ENCODE data around the gene TPP2.

GRCh38 chr13:102707467-102707866, 110.7 kb downstream of the TPP2 start:
- TF ChIP-seq, protein P1, sequence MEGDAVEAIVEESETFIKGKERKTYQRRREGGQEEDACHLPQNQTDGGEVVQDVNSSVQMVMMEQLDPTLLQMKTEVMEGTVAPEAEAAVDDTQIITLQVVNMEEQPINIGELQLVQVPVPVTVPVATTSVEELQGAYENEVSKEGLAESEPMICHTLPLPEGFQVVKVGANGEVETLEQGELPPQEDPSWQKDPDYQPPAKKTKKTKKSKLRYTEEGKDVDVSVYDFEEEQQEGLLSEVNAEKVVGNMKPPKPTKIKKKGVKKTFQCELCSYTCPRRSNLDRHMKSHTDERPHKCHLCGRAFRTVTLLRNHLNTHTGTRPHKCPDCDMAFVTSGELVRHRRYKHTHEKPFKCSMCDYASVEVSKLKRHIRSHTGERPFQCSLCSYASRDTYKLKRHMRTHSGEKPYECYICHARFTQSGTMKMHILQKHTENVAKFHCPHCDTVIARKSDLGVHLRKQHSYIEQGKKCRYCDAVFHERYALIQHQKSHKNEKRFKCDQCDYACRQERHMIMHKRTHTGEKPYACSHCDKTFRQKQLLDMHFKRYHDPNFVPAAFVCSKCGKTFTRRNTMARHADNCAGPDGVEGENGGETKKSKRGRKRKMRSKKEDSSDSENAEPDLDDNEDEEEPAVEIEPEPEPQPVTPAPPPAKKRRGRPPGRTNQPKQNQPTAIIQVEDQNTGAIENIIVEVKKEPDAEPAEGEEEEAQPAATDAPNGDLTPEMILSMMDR (IDR thresholded peaks at IDR 0.05; ENCODE audit: low read length): no peak
- TF ChIP-seq EZH2 (IDR thresholded peaks at IDR 0.05; ENCODE audit: borderline replicate concordance, low read length): no peak
